T-helper 2 cell treated with Interferon-gamma antibody and Interleukin-4, amounts not matched to agents 100 ng/mL and 5 ng/mL, for 36 hours (primary cell): ENCODE data around the gene DAB2. TPM values are rescaled to one million over a fixed set of nuclear protein-coding genes. Genes with fewer than 3 reads are reported as not detected.

Experiments used
- intact Hi-C: fragments of 100-400 bp; cut with micrococcal nuclease; formaldehyde crosslinking; loops from one replicate; pipeline ENCODE4 v1.15.1; 2023
- total RNA-seq: library from RNA; stranded (reverse); gene quantifications from 2 replicates; pipeline ENCODE4 v1.2.3, GENCODE V29; 2022

Gene DAB2
- total RNA-seq, 1 donor from 2014 or later: not detected

DNA sequence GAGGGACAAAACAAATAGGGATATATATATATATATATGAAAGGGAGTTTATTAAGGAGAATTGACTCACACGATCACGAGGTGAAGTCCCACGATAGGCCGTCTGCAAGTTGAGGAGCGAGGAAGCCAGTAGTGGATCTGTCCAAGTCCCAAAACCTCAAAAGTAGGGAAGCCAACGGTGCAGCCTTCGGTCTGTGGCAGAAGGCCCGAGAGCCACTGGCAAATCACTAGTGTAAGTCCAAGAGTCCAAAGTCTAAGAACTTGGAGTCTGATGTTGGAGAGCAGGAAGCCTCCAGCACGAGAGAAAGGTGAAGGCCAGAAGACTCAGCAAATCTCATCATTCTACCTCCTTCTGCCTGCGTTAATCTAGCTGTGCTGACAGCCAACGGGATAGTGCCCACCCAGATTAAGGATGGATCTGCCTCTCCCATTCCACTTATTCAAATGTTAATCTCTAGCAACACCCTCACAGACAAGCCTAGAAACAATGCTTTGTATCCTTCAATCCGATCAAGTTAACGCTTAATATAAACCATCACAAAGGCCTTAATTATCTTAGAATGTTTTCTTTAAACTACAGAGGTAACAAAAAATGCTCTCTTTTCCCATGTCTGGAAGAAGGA, 23.8 kb upstream of the DAB2 start:
- intact Hi-C loops: no loop called here

- intact Hi-C loops: no loop called here
Observed at GRCh38 chr5:39447968-39448367, 23.2 kb upstream of the DAB2 start.

- intact Hi-C loops: no loop called here
Observed at GRCh38 chr5:39447059-39447458, 22.3 kb upstream of the DAB2 start.

GRCh38 chr5:39446231-39446630, 21.5 kb upstream of the DAB2 start:
- intact Hi-C loops: no loop called here

GRCh38 chr5:39443911-39444310, 19.1 kb upstream of the DAB2 start:
- intact Hi-C loops: no loop called here

DNA sequence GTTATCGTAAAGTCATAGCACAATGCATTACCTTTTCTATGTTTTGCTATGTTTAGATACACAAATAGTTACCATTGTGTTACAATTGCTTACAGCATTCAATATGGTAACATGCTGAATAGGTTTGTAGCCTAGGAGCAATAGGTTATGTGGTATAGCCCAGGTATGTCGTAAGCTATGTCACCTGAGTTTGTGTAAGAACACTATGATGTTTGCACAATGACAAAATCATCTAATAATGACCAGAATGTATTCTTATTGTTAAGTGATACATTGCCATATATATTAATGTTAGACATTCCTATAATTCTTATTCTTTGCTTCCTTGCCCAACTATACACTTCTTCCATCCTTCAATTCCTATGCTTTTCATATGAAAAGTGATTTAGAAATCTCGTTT, 18.2 kb upstream of the DAB2 start:
- intact Hi-C loops: no loop called here

DNA sequence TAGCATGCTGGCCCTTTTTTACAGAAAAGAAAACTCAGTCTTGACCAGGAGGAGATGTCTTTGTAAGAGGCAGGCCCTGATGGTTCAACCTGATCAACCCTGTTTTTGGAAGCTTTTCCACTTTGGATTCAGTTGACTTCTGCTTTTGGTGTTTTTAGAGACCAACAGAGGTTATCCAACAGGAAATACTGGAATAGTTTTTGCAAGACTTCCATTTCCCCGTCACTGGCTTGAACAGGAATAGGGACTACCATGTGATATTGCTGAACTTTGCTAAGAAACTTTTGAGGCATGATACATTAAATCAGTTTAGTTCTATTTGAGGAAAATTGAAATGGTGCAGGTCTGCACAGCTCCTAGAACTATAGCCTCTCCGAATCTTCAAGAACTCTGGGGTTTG, 17.1 kb upstream of the DAB2 start:
- intact Hi-C loops: no loop called here

GRCh38 chr5:39440958-39441624, 16.3 kb upstream of the DAB2 start:
- intact Hi-C loops: no loop called here

DNA sequence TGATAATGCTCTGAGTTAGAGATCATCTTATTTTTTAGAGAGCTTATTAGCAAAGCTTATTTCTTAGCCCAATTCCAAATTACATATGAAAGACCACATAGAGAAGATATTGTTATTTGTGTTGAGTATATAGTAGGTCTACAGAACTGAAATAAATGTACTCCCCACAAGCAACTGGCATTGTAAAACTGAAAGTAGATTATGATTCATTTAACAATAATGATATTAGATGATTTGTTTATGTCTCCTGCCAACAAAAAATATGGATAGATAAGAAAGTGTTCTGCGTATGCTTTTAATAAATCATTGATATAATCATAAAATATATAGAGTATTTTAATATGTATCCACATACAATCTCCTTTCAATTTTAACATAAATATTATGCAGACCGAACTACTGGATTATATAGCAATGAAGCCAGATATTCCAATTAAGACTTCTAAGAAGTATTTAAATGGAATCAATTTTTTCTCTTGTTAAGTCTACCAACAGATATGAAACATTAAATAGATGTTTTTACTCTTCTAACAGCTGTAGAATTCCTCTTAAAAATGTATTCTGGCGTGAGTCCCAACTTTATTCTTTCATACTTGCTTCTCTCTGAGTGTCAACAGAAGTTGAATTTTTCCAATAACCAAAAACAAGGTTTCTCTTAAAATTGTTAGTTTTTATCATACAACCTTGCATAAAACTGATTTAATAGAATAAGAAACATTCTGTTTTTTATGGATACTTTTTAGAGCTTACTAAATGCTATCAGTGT, 15.6 kb upstream of the DAB2 start:
- intact Hi-C loops: no loop called here

GRCh38 chr5:39439582-39440162, 14.9 kb upstream of the DAB2 start:
- intact Hi-C loops: no loop called here

GRCh38 chr5:39437467-39437866, 12.7 kb upstream of the DAB2 start:
- intact Hi-C loops: no loop called here

GRCh38 chr5:39433848-39434247, 9.1 kb upstream of the DAB2 start:
- intact Hi-C loops: no loop called here

DNA sequence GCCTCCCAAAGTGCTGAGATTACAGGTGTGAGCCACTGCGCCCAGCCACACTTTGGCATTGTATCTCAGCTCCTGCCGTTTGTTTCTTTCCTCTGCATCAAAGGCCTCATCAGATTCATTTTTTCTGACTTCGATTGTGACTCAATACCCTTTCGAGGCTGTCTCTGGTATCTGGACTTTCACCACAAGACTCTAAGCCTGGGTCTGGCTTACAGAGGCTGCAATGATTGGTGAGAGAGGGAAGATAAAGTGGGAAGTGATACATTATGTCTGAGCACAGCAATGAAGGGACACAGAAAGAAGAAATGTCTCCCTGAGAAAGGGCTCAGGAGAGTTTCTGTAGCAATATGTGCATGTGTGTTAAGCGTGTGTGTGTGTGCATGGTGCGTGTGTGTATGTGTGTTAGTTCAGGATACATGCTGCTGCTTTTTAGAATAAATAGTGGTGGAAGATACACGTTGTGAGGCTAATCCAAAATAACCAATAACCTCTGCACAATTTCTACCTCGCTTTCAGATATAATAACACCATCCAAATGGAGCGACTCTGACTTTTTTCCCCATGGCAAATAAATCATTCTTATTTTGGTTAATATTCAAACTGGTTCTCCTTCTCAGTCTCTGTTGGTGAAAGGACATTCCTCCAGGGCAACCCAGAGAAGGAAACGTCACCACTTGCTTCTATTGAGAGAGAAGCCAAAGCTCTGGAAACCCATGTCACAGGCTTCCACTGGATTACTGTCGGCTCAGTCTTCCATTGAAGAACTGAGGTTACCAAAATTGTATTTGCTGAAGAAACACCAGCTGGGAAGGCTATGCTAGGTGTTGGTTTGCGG, 8.1 kb upstream of the DAB2 start:
- intact Hi-C loops: no loop called here

DNA sequence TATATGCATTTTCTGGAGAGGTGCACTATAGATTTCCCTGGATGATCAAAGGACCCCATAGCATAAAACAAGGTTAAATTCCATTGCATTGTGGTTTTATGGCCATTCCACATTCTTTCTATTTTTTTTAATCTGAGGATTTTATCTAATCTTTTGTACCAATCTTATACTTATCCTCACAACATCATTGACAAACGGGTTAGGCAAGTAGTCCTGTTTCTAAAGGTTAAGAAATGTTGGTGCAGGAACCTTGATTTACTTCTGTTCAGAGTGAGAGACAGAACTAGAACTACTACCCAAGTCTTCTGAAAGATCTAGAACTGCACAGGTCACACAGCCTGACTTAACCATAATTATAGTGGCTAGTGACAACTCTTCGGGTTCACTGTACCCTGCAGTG, 5.7 kb upstream of the DAB2 start:
- intact Hi-C loops: no loop called here

DNA sequence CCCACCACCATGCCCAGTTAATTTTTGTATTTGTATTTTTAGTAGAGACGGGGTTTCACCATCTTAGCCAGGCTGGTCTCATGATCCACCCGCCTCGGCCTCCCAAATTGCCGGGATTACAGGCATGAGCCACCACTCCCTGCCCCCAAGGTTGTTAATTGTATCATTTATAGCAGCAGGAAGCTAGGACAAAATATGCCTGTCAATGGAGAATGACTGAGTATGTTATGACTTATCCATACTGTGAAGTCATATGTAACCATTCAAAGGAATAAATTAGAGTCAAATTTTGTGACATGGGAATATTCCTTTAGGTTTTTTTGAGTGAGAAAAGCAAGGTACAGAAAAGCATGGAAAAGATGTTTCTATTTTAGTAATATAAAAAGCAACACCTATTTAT, 3.9 kb upstream of the DAB2 start:
- intact Hi-C loops: no loop called here

- intact Hi-C loops: no loop called here
Observed at GRCh38 chr5:39427633-39428032, 2.9 kb upstream of the DAB2 start.

DNA sequence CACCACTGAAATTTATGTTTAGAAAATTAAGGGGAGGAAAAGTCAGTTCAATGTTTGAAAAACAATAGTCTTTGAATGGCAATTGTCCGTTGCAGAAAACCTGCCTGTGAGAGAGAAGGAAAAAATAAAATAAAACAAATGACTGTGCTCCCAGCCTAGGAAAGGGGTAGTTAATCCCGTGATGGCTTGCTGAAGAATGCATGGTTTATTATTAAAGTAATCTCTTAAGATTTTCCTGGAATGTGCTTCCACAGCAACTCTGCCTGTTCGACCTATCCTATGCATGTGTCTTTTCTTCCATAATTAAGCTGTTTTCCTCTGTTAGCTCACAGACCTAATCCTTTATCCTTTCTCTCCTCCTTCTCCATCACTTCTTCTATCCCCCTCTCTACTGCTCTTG, 2.4 kb upstream of the DAB2 start:
- intact Hi-C loops: no loop called here

DNA sequence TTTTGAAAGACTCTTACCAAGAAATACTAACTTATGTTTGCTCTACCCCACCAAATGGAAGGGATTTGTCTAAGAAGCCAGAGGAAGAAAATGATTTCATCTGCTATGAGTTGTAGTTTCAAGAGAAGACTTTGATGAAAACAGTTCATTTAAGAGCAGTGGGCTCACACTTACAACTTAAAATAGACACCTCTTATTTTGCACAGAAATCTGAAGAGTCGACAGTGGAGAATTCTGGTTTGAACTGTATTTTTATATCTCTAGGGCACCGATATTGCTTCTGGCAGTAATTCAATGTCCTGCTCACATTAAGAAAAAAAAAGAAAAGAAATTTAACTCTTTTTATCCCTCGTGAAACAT, 1.9 kb upstream of the DAB2 start:
- intact Hi-C loops: no loop called here

- intact Hi-C loops: no loop called here
Observed at GRCh38 chr5:39426051-39426745, 1.4 kb upstream of the DAB2 start.

DNA sequence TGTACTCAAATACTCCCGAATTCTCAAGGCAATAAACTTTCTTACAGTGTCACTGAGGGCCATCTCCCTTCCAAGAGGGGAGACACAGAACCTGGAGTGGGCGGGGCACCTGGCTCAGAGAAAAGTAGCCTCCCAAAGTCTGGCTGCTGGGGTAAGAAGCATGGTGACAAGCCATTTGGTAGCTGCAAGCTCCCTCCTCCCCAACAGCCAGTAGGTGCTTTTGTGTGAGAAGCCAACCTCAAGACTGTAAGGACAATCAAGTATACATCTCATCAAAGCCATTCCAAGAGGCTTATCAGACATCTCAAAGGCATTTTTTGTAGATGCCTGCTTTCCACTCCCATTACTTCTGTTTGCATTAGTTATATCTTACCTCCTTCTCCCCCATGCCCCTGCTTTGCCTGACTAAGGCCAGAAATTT, 1.4 kb downstream of the DAB2 start:
- intact Hi-C loops: no loop called here

DNA sequence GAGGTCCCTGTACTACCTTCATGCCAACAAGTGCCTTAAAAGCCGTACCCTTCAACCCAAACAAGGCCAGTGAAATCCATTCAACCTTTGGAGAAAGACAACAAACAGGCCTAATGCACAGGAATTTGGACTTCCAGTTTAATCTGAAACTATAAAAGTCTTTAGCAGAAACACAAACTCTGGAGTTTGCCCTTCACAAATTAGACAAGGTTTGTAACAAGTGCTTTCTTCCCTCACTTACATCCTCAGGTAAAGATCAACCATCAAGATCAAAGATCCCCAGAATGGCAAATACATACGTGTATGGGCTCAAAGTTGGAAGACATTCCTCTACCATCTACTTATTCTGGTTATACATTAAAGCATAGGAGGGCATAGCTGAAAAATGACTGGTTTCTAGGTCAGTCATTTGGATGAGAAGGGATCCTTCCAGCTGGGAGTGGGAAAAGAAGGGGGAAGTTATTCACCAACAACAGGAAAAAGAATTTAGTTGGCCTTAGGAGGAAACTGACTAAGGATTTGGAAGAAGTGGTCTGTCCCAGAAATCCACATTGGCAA, 2.0 kb downstream of the DAB2 start:
- intact Hi-C loops: no loop called here
